ENCODE measurements around the gene SUSD4.

Gene SUSD4

DNA sequence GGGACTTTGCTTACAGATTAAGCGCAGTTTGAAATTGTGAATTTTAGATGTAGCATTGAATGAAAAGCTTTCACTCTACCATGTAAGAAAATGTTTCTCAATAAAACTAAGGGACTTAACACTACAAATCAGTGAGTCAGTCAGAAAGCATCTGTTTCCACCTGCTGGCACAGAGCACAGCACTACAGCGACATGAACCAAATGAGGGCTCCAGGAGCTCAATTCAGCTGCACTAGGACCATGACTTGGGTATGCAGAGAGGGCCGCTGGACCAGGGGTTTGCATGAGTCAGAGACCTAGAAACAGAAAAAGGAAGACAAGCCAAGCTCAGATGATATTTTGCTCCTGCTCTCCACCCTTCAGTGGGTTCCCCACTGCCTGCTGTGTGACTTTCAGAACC is 5.2 kb downstream of the SUSD4 start:
- DNase-seq, result no peak

DNA sequence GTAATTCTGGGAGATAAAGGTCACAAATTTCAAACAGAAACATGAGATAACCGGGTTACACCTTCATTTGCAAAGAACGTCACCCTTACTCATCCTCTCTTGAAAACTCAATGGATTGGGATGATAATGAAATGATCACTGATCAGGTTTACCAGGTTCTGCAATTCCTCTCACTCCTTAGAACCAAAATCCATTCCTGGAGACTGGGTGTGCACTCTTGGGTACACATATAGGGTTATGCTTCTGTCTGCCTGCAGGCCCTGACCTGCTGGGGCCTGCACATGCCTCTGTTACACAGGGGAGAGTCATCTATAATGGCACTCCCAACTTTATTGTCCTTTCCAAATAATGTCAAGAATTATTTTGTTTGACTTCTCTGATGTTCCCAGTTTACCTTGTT is 8.3 kb downstream of the SUSD4 start:
- no peak for DNase-seq

DNA sequence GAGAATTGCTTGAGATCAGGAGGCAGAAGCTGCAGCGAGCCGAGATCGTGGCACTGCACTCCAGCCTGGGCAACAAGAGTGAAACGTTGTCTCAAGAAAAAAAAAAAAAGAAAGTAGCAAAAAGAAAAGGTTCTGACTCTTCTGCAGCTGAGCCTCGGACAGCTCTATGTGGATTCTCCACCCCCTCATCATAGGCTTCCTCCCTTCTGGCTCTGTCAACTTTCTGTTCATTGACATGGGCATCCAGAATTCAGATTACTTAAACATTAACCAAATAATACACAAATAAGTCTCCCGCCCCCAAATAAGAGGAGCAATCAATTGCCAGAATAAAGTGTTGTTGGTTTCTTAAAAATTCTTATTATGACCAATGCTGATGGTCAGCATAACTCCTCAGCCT is 10.0 kb downstream of the SUSD4 start:
- no peak for DNase-seq

DNA sequence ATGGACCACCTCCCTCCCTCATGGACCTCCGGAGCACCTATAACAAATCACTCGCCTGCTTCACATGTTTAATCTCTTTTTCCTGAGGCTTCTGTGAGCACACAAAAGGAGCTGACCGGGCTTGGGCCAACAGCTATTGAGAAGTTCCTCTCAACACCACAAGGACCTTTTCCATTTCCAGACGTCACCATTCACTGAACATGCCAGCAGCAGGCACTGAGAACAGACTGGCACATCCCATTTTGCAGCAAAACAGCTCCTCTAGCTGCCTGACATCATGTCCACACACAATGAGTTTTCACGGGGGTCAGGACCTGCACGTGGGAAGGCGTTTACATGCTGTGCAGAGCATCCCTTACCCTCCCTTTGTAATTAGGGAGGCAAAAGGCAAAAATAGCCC is 11.0 kb downstream of the SUSD4 start:
- no peak for DNase-seq

DNA sequence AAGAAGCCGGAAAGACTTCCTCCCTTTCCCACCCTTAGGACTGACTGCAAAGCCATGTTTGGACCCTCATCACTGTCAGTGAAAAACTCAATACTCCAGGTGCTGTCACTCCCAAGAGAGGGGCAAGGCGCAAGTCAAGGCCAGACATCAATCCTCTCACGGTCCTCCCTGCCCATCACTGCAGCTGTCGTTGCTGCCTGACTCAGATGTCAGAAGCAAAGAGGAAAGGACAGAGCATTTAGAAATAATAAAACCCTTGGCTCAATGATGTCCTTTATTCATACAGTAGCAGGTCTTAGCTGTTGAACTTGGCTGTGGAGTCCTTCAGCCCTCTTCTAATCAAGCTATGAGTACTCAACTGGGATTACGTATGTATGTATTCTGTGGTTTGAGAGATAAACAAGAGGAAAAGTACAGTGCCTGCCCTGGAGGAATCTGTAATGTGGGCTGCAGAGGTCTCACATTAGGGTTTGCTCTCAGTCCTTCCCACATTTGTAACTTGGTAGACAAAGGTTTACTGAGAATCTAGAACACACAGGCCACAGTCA is 13.5 kb downstream of the SUSD4 start:
- no peak for DNase-seq

DNA sequence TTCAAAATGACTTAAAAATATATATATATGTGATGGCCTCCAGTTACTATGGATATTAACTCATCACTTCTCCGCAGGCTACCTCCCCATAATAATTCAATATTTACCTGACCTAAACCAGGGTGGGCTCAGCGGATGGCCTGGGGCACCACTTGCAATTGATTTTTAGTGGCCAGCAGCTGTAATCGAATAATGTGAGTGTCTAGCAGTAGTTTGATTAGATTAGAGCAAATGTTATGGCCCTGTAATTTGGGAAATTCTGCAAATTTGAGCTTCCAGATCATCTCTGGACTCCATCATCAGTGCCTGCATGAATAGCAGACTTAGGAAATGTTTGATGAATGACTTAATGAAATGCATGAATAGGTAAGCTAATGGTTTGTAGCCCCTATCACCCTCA is 14.7 kb downstream of the SUSD4 start:
- DNase-seq, result no peak

DNA sequence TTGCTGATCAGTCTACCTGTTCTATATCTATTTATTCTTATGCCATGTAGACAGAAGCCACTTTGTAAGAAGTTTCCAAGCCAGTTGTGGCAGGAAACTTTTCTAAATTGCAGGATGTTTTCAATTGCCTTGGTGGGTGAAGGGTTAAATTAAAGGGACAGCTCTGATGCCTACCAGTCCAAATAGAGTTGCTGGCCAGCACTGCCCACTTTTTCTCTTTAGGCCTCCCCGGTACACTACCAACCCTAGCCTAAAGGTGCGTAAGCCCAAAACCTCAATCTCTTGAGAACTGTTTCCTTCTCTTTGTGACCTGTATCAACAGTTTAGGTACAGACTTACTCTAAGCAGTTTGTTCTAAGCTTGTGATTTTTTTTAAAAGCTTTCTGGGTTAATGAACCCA is 15.5 kb downstream of the SUSD4 start:
- no peak for DNase-seq

DNA sequence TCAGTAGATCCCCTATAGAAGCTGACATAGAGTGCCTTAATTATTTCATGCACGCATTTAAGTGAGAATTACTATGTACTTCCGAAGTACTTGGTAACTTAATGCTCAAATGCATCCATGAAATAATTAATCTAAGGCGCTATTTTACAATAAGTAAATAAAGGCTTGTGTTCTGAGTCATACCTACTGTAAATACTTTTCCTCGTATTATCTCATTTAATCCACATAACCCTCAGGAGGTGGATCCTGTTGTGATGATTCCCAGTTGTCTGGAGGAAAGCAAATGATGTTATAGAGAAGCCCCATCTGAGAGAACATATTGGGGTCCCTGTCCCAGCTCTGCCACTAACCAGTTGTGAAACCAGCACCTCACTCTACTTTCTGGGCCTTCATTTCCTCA is 16.4 kb downstream of the SUSD4 start:
- no peak for DNase-seq

DNA sequence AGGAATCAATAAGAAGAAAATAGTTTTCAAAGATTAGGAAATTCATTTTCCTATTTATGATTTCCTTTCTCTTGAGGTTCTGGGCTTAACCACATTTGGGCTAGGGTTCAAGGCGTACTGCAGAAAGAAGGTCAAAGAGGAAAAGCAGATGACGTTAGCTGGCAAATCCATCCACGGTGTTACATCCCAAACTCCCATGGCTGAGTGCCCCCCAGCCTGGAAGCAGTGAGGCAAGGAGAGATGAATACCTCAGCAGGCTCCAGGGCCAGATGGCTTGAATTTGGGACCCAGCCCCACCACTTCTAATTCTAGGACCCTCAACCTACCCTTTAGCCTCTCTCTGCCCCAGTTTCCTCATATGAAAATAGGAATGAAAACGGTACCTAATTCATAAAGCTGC is 17.7 kb downstream of the SUSD4 start:
- no peak for DNase-seq

DNA sequence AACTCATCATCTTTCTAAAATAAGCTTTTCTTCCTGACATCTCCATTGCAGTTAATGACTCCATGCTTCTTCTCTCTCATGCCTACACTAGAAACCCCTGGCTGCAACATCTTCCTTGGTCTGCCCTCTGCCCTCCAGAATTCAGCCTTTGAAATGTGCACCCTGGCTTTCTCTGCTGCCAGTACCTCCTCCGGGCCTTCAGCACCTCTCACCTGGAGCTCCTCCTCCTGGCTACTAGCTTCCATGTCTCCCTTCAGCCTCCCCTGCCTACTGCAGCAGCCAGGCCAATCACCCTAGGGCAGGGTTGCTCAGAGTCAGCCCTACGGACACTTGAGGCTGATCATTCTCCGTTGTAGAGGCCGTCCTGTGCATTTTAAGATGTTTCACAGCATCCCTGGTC is 18.3 kb downstream of the SUSD4 start:
- DNase-seq, result no peak

DNA sequence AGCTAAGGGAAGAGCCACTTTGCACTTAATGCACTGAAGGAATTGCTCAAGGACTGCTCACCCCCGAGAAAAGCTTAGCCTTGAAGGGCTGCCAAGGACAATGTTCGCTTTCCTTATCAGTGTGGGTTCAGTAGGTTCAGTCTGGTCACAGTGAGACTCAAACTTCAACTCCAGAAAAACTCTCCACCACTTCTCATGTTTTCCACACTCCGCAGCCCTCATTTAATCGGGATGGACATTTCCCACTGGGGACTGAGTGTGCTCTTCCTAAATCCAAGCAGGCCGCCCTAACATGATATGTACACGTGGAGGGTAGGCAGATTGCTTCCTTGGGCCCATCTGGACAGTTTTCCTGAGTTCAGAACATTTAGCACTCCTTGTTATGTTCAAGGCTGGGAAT is 19.5 kb downstream of the SUSD4 start:
- DNase-seq, result no peak

DNA sequence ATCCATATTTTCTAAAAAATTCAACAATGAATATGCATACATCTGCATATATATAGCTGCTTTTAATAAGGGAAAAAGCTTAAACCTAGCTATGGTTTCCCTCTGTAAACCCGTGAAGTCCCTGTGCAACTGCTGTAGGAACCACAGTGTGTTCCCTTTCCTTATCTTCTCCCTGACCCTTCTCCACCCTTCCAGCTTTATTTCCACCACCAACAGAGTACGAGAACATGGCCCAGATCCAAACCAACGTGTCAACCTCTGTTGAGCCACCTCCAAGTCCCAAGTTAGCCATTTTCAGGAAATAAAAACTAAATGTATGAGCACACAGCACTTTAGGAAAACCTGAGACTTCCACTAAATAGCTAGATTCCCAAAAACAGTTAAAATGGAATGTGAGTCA is 20.3 kb downstream of the SUSD4 start:
- no peak for DNase-seq

DNA sequence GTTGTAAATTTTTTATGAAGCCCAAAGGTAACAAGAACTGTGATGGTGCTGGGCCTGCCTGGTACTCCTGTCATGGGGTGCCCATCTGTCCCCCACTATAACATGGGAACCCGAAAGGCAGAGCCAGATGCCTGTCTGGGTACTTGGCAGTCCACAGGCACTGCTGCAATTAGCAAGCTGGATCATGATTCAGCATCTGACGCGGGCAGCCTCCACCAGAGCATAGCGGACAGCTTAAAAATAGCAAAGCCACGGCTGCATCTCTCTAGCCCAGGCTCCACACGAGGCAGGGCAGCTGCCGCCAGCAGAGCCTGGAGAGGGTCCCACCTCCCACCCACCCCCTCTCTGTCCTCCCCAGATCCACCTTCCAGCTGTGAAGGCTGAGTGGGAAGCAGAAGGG is 22.9 kb downstream of the SUSD4 start:
- DNase-seq, result no peak

DNA sequence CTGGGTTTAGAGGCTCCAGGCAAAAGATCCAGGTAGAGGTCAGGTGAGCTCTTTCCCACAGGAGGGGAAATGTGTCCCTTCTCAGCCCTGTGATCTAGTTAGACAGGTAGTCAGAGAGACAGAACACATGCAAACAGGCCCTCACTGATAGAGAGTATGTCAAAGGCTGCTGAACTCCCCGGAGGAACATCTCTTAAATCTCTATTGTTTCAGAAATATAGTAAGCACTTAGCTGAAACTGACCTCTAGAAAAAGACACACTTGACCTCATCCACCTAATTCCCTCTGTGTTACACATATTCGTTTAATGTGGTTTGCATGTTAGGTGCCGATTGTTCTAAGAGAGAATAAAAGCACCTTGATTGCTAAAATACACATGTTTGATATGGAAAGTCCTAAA is 23.3 kb downstream of the SUSD4 start:
- DNase-seq, result no peak

DNA sequence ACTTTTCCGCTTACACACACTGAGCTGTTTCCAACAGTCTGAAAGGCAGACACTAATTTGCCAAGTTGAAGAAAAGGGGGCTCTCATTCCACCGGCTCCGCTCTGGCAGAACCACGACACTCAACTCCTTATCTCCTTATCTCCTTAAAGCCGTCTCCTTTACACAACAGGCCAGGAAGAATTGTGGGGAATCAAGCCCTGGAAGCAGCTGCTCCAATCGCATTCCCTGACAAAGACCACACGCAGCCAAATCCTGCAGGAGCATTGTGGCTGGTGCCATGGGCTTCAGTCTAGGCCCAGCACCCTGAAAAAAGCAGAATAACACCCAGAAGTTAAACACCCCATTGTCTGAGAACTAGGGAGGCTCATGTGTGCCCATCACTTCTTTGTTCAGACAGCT is 24.1 kb downstream of the SUSD4 start:
- DNase-seq, result no peak

DNA sequence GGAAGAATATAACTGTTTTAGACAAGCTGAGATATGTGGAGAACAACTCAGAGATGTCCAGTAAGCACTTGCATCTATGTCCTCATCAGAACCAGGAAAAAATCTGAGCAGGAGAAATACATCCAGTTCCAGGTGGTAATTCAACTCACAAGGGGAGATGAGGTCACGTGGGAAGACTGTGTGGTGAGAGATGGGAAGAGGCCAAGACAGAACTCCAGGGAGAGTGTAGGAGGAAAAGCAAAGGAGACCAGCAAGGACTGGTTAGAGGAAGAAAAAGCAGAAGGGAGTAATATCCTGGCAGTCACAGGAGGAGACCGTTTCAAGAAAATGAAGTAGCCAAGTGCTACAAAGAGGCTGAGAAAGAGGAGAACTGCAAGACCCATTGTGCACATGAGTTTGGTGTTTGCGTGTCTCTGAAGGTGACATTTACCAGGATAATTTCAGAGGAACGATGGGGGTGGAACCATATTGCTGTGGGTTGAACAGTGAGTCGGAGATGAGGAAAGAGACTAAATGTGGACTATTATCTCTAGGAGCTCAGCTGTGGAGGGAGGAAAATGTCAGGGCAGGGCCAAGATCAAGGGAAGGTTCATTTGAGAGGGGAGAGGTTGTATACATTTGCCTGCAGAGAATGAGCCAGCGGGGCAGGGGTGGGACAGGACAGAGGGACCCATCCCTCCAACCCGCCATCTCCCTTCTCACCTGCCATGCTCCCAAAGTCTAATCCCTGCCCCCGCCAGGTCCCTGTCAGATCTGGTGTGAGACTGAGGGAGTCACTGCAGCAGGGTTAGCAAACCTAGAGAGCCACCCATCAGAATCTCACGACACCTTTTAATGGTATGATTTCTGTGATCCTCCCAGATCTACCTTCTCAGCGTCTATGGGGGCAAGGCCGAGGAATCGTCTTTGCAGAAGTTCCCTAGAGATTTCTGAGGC is 24.9 kb downstream of the SUSD4 start:
- no peak for DNase-seq

DNA sequence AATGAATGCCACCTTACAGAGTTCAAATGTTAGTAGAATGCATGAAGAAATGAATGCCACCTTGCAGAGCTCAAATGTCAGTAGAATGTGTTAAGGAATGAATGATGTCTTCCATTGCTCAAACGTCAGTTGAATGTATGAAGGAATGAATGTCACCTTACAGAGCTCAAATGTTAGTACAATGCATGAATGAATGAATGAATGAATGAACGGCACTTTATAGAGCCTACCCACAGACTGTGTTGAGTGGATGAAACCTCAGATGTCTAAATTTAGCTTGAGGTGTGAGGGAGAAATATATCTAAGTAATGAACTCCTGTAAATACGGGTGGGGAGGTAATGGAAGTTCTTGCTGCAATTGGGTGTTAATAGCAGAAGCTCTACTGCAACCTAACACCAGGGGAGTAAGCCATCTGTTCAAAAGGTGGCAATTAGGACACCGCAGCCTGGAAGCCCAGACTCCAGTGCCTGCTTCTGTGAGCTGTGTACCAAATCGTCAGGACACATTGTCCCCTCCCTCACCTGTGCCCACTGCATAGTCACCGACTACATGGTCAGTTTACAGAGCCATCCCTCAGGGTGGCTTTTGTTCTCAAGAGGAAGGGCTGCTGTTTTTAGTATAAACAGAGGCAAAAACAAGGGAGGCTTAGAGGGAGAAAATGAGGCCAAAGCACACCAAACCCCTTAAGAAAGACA is 26.7 kb downstream of the SUSD4 start:
- no peak for DNase-seq

DNA sequence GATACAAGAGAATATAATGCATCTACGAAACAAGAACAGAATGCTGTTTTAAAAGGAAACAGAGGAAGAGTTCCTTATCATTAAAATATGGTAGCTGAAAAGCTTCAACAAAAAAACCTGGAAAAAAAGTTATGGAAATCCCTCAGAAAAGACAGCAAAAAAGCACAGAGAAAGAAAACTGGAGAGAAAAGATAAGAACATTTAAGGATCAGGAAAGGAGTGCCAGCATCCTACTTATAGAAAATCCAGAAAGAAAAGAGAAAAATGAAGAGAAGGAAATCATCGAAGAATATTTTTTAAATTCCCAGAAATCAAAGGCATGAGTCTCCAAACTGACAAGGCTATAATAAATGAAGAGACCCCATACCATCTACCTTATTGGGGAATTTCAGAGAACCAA is 29.8 kb downstream of the SUSD4 start:
- DNase-seq, result no peak

DNA sequence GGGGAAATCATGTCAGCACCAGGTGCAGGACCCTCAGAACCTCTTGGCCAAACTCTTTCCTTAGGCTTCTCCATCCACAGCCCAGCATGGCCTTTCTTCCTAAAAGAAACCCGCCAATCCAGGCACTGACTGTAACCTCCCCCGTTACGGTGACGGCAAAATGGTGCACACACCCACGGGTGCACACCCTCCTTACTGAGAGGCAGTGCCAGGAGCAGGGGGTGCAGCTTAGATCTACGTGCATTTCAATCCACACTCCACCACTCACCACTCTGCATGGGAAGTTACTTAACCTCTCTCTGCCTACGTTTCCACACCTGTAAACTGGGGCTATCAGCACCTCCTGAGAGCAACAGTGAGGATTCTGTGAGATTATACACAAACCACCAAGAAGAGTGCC is 31.0 kb downstream of the SUSD4 start:
- DNase-seq, result no peak

DNA sequence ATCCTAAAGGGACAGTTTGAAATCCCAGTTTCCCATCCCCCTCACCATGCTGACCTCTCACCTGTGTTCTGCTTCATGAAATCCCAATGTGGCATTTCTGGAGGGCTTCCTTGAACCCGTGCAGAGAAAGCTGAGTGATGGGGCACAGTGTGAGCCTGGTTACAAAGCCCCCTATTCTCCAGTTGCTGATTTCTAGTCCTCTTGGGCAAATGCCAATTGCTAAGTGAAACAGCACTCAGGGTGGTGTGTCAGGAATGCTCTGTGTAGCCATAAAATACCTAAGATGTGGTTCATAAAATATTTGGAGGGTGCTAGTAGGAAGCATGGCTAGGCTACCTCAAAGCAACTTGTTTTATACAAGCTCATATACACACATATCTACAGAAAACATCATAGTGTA is 32.0 kb downstream of the SUSD4 start:
- DNase-seq, result no peak

DNA sequence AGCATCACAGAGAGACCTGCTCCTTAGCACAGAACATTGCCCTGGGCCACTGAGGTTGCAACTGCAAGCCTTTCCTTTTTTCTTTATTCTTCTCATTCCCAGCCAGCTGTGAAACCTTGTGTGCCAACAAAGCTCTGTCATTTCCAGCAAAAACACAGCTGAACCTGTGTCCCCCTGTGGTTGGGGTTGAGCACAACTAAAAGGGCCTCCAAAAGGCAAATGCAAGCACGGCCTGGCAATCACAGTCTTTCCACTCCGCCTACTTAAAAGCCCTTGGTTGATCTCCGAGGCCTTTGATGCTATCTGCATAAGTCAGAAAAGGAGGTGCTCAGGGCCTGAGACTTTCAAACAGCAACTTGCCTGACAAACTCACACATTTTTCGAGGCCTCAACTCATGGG is 32.7 kb downstream of the SUSD4 start:
- DNase-seq, result no peak

DNA sequence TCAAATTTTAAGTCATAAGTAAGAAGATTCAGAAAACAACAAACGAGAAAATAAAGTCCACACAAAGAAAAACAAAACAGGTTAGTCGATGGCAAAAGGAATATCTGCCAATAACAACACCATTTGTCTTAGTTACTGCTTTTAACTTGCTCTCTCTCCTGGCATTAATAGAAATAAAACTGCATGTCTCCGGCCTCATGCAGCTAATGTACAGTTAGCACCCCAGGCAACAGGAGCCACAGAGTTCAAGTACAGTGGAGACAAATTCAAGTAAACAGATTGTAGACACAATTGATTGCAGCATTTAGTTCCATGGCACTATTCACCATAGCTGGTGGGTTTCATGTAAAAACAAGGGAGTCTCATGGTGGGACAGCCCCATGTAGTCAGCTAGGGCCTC is 33.5 kb downstream of the SUSD4 start:
- DNase-seq, result no peak

DNA sequence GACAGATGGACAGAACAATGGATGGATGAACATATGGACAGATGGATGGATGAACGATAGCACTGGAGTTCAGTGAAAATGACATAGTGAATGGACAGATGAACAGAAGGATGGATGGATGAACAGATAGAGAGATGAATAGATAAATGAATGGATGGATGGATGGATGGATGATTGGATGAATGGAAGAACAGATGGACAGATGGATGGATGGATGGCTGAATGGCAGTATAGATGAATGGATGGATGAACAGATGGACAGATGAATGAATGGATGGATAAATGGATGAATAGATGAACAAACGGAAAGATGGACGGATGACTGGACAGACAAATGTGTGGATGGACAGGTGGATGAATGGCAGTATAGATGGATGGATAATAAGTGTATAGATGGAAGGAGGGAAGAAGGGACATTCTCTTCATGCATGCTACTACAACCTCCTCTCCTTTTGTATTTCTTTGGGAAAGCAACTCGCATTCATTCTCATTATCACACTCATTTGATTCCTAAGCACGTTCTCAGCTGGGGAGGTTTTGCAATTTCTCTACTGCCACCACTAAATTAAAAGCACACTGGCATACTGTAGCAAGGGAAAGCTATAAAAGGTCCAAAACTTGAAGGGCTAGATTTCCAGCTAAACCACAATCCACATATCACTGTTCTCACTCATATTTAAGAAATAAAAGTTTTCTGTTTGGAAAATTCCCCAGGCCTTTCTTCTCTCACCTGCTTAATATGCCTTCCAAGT is 34.1 kb downstream of the SUSD4 start:
- no peak for DNase-seq

DNA sequence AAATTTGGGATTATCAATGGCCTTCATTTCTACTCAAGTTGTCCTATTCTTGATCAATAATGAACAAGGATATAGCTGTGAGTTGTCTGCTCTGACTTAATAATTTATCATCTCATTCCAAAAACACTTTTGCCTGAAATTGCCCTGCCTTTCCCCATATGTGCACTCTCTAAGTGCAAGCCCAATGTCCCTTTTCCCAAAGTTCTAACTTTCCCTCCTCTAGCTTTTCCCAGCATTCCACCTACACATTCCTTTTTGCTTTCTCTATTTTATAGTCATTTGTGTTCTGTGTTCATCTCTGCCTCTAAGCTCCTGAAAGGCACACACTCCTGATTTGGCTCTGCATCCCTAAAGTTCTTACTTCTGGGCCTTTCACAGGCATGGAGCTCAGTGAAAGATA is 34.7 kb downstream of the SUSD4 start:
- DNase-seq, result no peak

All from SHP77 treated with DMSO at 0.1 percent for 48 hours (cell line).